ENCODE results near the gene CEP43.
A peak's percentile ranks its signal among the peaks of the same experiment; 100 is the strongest.

DNA sequence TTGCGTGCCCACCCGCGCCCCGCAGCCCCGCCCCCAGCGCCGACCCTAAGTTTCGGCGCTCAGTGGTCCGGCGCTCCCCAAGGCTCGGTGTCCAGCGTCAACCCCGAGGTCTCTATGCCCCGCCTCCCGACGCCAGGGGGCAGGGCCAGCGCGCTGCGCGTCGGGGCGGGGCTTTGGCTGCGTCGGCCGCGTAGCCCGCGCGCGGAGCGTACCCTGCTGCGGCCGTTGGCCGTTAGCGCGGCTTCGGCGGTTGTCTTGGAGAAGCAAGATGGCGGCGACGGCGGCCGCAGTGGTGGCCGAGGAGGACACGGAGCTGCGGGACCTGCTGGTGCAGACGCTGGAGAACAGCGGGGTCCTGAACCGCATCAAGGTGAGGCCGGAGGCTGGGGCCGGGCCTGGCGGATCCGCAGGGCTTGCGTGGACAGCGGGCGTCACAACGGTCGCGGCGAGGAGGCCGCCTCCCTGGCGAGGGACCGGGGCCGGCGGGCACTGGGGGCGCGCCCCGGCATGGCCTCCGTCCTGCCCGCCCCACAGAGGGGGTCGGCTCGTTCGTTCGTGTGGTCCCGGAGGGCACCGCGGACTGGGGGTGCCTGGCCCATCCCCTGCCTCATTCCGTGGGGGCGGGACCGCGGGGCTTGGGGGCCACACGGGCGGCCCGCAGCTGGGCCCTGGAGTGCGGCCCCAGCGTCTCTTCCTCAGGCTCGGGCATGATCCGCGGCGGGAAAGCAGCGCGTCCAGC lies at the start of gene CEP43:
- TF ChIP-seq, protein P1, sequence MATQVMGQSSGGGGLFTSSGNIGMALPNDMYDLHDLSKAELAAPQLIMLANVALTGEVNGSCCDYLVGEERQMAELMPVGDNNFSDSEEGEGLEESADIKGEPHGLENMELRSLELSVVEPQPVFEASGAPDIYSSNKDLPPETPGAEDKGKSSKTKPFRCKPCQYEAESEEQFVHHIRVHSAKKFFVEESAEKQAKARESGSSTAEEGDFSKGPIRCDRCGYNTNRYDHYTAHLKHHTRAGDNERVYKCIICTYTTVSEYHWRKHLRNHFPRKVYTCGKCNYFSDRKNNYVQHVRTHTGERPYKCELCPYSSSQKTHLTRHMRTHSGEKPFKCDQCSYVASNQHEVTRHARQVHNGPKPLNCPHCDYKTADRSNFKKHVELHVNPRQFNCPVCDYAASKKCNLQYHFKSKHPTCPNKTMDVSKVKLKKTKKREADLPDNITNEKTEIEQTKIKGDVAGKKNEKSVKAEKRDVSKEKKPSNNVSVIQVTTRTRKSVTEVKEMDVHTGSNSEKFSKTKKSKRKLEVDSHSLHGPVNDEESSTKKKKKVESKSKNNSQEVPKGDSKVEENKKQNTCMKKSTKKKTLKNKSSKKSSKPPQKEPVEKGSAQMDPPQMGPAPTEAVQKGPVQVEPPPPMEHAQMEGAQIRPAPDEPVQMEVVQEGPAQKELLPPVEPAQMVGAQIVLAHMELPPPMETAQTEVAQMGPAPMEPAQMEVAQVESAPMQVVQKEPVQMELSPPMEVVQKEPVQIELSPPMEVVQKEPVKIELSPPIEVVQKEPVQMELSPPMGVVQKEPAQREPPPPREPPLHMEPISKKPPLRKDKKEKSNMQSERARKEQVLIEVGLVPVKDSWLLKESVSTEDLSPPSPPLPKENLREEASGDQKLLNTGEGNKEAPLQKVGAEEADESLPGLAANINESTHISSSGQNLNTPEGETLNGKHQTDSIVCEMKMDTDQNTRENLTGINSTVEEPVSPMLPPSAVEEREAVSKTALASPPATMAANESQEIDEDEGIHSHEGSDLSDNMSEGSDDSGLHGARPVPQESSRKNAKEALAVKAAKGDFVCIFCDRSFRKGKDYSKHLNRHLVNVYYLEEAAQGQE (IDR thresholded peaks at IDR 0.05; ENCODE audit: low read depth, low read length): no peak
- TF ChIP-seq, protein P2, sequence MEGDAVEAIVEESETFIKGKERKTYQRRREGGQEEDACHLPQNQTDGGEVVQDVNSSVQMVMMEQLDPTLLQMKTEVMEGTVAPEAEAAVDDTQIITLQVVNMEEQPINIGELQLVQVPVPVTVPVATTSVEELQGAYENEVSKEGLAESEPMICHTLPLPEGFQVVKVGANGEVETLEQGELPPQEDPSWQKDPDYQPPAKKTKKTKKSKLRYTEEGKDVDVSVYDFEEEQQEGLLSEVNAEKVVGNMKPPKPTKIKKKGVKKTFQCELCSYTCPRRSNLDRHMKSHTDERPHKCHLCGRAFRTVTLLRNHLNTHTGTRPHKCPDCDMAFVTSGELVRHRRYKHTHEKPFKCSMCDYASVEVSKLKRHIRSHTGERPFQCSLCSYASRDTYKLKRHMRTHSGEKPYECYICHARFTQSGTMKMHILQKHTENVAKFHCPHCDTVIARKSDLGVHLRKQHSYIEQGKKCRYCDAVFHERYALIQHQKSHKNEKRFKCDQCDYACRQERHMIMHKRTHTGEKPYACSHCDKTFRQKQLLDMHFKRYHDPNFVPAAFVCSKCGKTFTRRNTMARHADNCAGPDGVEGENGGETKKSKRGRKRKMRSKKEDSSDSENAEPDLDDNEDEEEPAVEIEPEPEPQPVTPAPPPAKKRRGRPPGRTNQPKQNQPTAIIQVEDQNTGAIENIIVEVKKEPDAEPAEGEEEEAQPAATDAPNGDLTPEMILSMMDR (IDR thresholded peaks at IDR 0.05 in 2 of 3, conservative IDR thresholded peaks at IDR 0.05 in 1 of 3; ENCODE audit: control insufficient read depth in 2 of 3, extremely low read depth in 1 of 3, insufficient read depth in 1 of 3, low read depth in 3 of 3, low read length in 3 of 3): no peak
- TF ChIP-seq DPF2 (IDR thresholded peaks at IDR 0.05) (peak; percentile 69), SMC3 (IDR thresholded peaks at IDR 0.05; ENCODE audit: borderline replicate concordance, low read length) (no peak)
- TF ChIP-seq, protein P3, sequence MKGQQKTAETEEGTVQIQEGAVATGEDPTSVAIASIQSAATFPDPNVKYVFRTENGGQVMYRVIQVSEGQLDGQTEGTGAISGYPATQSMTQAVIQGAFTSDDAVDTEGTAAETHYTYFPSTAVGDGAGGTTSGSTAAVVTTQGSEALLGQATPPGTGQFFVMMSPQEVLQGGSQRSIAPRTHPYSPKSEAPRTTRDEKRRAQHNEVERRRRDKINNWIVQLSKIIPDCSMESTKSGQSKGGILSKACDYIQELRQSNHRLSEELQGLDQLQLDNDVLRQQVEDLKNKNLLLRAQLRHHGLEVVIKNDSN (IDR thresholded peaks at IDR 0.05; ENCODE audit: borderline replicate concordance, extremely low read length, insufficient read depth, low read depth, low read length): no peak
